A673 (cell line): ENCODE measurements around the gene NELL1. TPM values are rescaled to one million over a fixed set of nuclear protein-coding genes. Genes with fewer than 3 reads are reported as not detected.

Experiments
- BruUV-seq: library from RNA; stranded (reverse); fragments of 400-500 nt; replicated peaks from 2 replicates; lab custom pipeline; 2021; lab: Mats Ljungman, UMichigan
- CTCF ChIA-PET: fragments of 300-600 bp; sonication (Branson Sonifier 250); formaldehyde crosslinking; loops from one replicate; lab custom pipeline; 2022; ENCODE audit warnings: antibody characterized with exemption; lab: Charles Lee
- POLR2A ChIA-PET: fragments of 300-600 bp; sonication (Branson Sonifier 250); formaldehyde crosslinking; loops from one replicate; lab custom pipeline; 2022; ENCODE audit warnings: antibody characterized with exemption; ENCODE audit not compliant: low non-redundant PET; lab: Charles Lee
- DNase-seq: peaks from one replicate; pipeline ENCODE4 v3.0.0-alpha.2; 2015; ENCODE audit warnings: low spot score
- H3K27ac ChIP-seq: fragments of 200-600 bp; sonication (generic); 2 replicates; pipeline ENCODE4 v1.5.1; 2016; ENCODE audit warnings: mixed run types, low read depth, mild to moderate bottlenecking, mixed read lengths, antibody characterized with exemption, low read length; ENCODE audit not compliant: poor library complexity, severe bottlenecking
- H3K27me3 ChIP-seq: fragments of 200-600 bp; sonication (generic); replicated peaks from 2 replicates; pipeline ENCODE4 v1.6.1; 2017; ENCODE audit warnings: mixed run types, low read depth, mild to moderate bottlenecking, mixed read lengths, antibody characterized with exemption, low read length; ENCODE audit not compliant: insufficient read depth, poor library complexity
- H3K36me3 ChIP-seq: fragments of 200-600 bp; sonication (generic); 2 replicates; pipeline ENCODE4 v1.6.1; 2016; ENCODE audit warnings: mixed run types, mild to moderate bottlenecking, mixed read lengths, antibody characterized with exemption, low read length; ENCODE audit not compliant: insufficient read depth, poor library complexity, severe bottlenecking
- H3K4me1 ChIP-seq: fragments of 200-600 bp; sonication (generic); 2 replicates; pipeline ENCODE4 v1.6.1; 2017; ENCODE audit warnings: mixed run types, mild to moderate bottlenecking, mixed read lengths, antibody characterized with exemption, low read length; ENCODE audit not compliant: insufficient read depth, poor library complexity, severe bottlenecking
- H3K4me3 ChIP-seq: fragments of 200-600 bp; sonication (generic); 2 replicates; pipeline ENCODE4 v1.5.1; 2016; ENCODE audit warnings: low read depth, mixed run types, mild to moderate bottlenecking, mixed read lengths, low read length; ENCODE audit not compliant: poor library complexity, severe bottlenecking
- H3K9me3 ChIP-seq: fragments of 200-600 bp; sonication (generic); 2 replicates; pipeline ENCODE4 v1.6.1; 2016; ENCODE audit warnings: mixed run types, low read depth, mild to moderate bottlenecking, mixed read lengths, antibody characterized with exemption, low read length; ENCODE audit not compliant: poor library complexity, severe bottlenecking
- CTCF ChIP-seq: fragments of 300-800, 200-600 bp; sonication (generic); conservative IDR thresholded peaks from 2 replicates; pipeline ENCODE4 v1.5.1; 2017; ENCODE audit warnings: low read depth, mild to moderate bottlenecking, antibody characterized with exemption, low read length, moderate library complexity, mixed read lengths
- EZH2 ChIP-seq: fragments of 200-600 bp; sonication (generic); IDR thresholded peaks from 2 replicates; pipeline ENCODE4 v1.6.1; 2017; ENCODE audit warnings: borderline replicate concordance, low read depth, mild to moderate bottlenecking, mixed read lengths, antibody characterized with exemption, low read length; ENCODE audit not compliant: poor library complexity, severe bottlenecking
- intact Hi-C: fragments of 100-400 bp; cut with micrococcal nuclease; formaldehyde crosslinking; loops from one replicate; pipeline ENCODE4 v1.10.0; 2022; ENCODE audit not compliant: unreplicated experiment
- total RNA-seq: library from RNA; stranded (reverse); gene quantifications from 2 replicates; pipeline ENCODE4 v1.2.3, GENCODE V29; 2021

Gene NELL1
- total RNA-seq, 1 experiment from 2014 or later: 0.32 TPM

DNA sequence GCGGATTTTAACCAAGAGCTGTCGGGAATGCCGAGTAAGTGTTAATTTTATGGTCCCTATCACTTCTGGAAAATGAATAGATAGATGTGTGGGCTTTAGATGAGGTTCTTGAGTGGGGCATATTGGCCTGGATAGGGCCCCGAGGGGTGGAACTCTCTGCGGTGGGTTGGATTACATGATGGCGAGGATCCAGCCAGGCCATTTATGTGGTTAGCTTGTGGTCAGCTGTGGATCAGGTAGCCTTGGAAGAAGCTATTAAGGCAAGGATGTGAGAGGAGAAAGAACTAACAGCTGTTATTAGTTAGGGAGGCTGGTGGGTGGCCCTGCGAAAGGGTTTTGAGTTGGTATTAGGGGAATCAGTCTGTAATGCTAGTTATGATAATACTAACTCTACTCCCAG lies 268.4 kb downstream of the NELL1 start:
- ChIA-PET CTCF (no interaction called here), POLR2A (no interaction called here)
- Histone ChIP-seq H3K4me3 (no peak overlapping the region), H3K36me3 (no peaks in the 10 kb centered on the region), H3K27ac (no peak overlapping the region), H3K4me1 (no peaks in the 10 kb centered on the region), H3K27me3 (no peaks in the 10 kb centered on the region), H3K9me3 (no peaks in the 10 kb centered on the region)
- TF ChIP-seq CTCF: no peak
- no TSS peak for BruUV-seq
- no peak for DNase-seq
- intact Hi-C loops: no loop called here

DNA sequence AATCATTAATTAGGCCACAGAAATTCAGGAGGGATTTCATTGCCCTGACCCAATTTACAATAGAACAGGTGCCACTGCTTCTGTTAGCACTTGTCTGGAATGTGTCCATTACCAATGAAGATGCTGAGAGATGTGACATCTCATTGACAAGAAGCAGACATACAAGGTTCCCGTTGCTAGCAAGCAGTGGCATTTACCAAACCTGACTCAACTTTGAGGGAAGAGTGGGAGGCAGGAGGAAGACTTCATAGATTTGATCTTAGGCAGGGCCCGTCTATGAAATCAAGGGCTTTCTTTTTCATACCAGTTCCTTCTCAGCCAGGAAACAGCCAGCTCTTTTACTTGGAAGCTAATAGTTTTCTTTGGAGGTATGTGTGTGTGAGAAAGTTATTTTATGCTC lies 280.2 kb downstream of the NELL1 start:
- no peak for DNase-seq
- Histone ChIP-seq H3K9me3 (no peaks in the 10 kb centered on the region), H3K27ac (no peak overlapping the region), H3K4me3 (no peak overlapping the region), H3K4me1 (no peaks in the 10 kb centered on the region), H3K36me3 (no peaks in the 10 kb centered on the region), H3K27me3 (no peaks in the 10 kb centered on the region)
- POLR2A ChIA-PET: no interaction called here
- intact Hi-C loops: no loop called here
- CTCF ChIA-PET: no interaction called here
- TF ChIP-seq EZH2 (no peak), CTCF (no peak)
- no TSS peak for BruUV-seq

GRCh38 chr11:20962581-20962980 lies 293.2 kb downstream of the NELL1 start:
- DNase-seq: no peak
- ChIA-PET POLR2A (no interaction called here), CTCF (no interaction called here)
- BruUV-seq: no TSS peak
- H3K9me3 ChIP-seq: no peaks in the 10 kb centered on the region
- no peak for TF ChIP-seq CTCF
- H3K36me3 ChIP-seq: no peaks in the 10 kb centered on the region
- H3K4me1 ChIP-seq: no peaks in the 10 kb centered on the region
- intact Hi-C loops: no loop called here
- no peak overlapping the region for H3K27ac ChIP-seq
- no peak overlapping the region for H3K4me3 ChIP-seq
- H3K27me3 ChIP-seq: no peaks in the 10 kb centered on the region
